SK-N-SH (cell line): ENCODE data around the gene TCF3. TPM values are rescaled to one million over a fixed set of nuclear protein-coding genes. Genes with fewer than 3 reads are reported as not detected.
A peak's percentile ranks its signal among the peaks of the same experiment; 100 is the strongest.

Source experiments
- CTCF ChIA-PET: fragments of 300-600, 350-600 bp; formaldehyde crosslinking; extraction: SDS; loops from one replicate; lab custom pipeline; 2021; lab: Yijun Ruan, JAX
- POLR2A ChIA-PET: fragments of 350-600 bp; sonication (Branson Sonifier 250); formaldehyde crosslinking; extraction: SDS; loops from one replicate; lab custom pipeline; 2020; ENCODE audit warnings: antibody characterized with exemption, inconsistent platforms; lab: Yijun Ruan, JAX
- DNase-seq: peaks from one replicate; pipeline ENCODE4 v3.0.0; 2012
- H2AFZ ChIP-seq: fragments of 200-600 bp; sonication (generic); 2 replicates; pipeline ENCODE4 v1.8.1; 2016; ENCODE audit warnings: antibody characterized with exemption, mild to moderate bottlenecking, low read depth
- H3F3A ChIP-seq: fragments of 200-600 bp; sonication (generic); replicated peaks from 2 replicates; pipeline ENCODE3; 2016; ENCODE audit warnings: antibody characterized with exemption, mild to moderate bottlenecking; ENCODE audit not compliant: insufficient read depth
- H3K27ac ChIP-seq, 2 experiments: fragments of 200-500 bp in 1 of 2; fragments of 200-600 bp in 1 of 2; sonication (Bioruptor generic) in 1 of 2; sonication (generic), shearing (Covaris generic) in 1 of 2; 2 replicates each; pipeline versions ENCODE4 v1.5.1 to v1.6.1; 2014 to 2016; ENCODE audit warnings: low read depth in 2 of 2, inconsistent platforms in 1 of 2, low read length in 1 of 2, mild to moderate bottlenecking in 1 of 2, mixed read lengths in 1 of 2
- H3K27me3 ChIP-seq: fragments of 200-600 bp; sonication (generic), shearing (Covaris generic); 2 replicates; pipeline ENCODE4 v1.6.1; 2016; ENCODE audit warnings: mixed run types; ENCODE audit not compliant: insufficient read depth
- H3K36me3 ChIP-seq, 2 experiments: fragments of 200-500 bp in 1 of 2; fragments of 200-600 bp in 1 of 2; sonication (Bioruptor generic) in 1 of 2; sonication (generic) in 1 of 2; replicated peaks in 1 of 2; 2 replicates each; pipeline versions ENCODE3 to v1.5.1; 2014 to 2016; ENCODE audit warnings: low read length in 1 of 2, mild to moderate bottlenecking in 1 of 2; ENCODE audit not compliant: insufficient read depth in 2 of 2, control insufficient read depth in 1 of 2
- H3K4me1 ChIP-seq, 2 experiments: fragments of 200-500 bp in 1 of 2; fragments of 200-600 bp in 1 of 2; sonication (Bioruptor generic) in 1 of 2; sonication (generic), shearing (Covaris generic) in 1 of 2; 2 replicates each; pipeline versions ENCODE4 v1.5.1 to v1.6.1; 2014 to 2016; ENCODE audit warnings: low read depth in 1 of 2, low read length in 1 of 2, mixed run types in 1 of 2; ENCODE audit not compliant: insufficient read depth in 2 of 2, control insufficient read depth in 1 of 2
- H3K4me2 ChIP-seq: fragments of 200-600 bp; sonication (generic), shearing (Covaris generic); 2 replicates; pipeline ENCODE4 v1.6.1; 2017; ENCODE audit warnings: mixed run types
- H3K4me3 ChIP-seq, 2 experiments: fragments of 200-500 bp in 1 of 2; fragments of 200-600 bp in 1 of 2; sonication (Bioruptor generic) in 1 of 2; sonication (generic), shearing (Covaris generic) in 1 of 2; 2 replicates each; pipeline versions ENCODE4 v1.5.1 to v1.8.1; 2014 to 2016; ENCODE audit warnings: low read depth in 2 of 2, inconsistent platforms in 1 of 2, low read length in 1 of 2, mild to moderate bottlenecking in 1 of 2, mixed read lengths in 1 of 2, moderate library complexity in 1 of 2
- H3K79me2 ChIP-seq: fragments of 200-600 bp; sonication (generic); 2 replicates; pipeline ENCODE4 v1.8.1; 2017; ENCODE audit warnings: mild to moderate bottlenecking; ENCODE audit not compliant: insufficient read depth
- H3K9ac ChIP-seq: fragments of 200-600 bp; sonication (generic); 2 replicates; pipeline ENCODE4 v1.6.1; 2017; ENCODE audit warnings: mixed run types
- H3K9me2 ChIP-seq: fragments of 200-600 bp; sonication (generic); 2 replicates; pipeline ENCODE4 v1.6.1; 2017; ENCODE audit warnings: mixed run types
- H3K9me3 ChIP-seq: fragments of 200-600 bp; sonication (generic); 2 replicates; pipeline ENCODE4 v1.6.1; 2017; ENCODE audit warnings: mixed run types, mild to moderate bottlenecking, moderate library complexity
- H4K20me1 ChIP-seq: fragments of 200-600 bp; sonication (generic); 2 replicates; pipeline ENCODE4 v1.6.1; 2017; ENCODE audit warnings: mild to moderate bottlenecking, mixed run types; ENCODE audit not compliant: insufficient read depth
- CHD2 ChIP-seq: fragments of 150-350 bp; IDR thresholded peaks from 2 replicates; pipeline ENCODE4 v1.6.1; 2018; ENCODE audit warnings: low read length; ENCODE audit not compliant: partially characterized antibody
- ELF1 ChIP-seq: IDR thresholded peaks from 2 replicates; pipeline ENCODE4 v1.4.0; 2012
- MAX ChIP-seq: IDR thresholded peaks from 2 replicates; pipeline ENCODE4 v1.4.0; 2012; ENCODE audit warnings: low read depth
- MEF2A ChIP-seq: IDR thresholded peaks from 2 replicates; pipeline ENCODE4 v1.4.0; 2012; ENCODE audit warnings: low read depth, borderline replicate concordance
- POLR2AphosphoS5 ChIP-seq: IDR thresholded peaks from 2 replicates; pipeline ENCODE4 v1.6.1; 2012; ENCODE audit warnings: low read depth, low read length
- RCOR1 ChIP-seq: fragments of 150-350 bp; IDR thresholded peaks from 2 replicates; pipeline ENCODE4 v1.6.1; 2017; ENCODE audit warnings: antibody characterized with exemption, low read length
- REST ChIP-seq: IDR thresholded peaks from 2 replicates; pipeline ENCODE4 v1.6.1; 2012; ENCODE audit warnings: mild to moderate bottlenecking, low read depth, low read length, moderate library complexity
- RFX5 ChIP-seq: IDR thresholded peaks from 2 replicates; pipeline ENCODE4 v1.6.1; 2012; ENCODE audit warnings: mild to moderate bottlenecking, improper control_type of control experiment, low read length
- SMC3 ChIP-seq: IDR thresholded peaks from 2 replicates; pipeline ENCODE4 v1.6.1; 2012; ENCODE audit warnings: low read depth, low read length, improper control_type of control experiment
- USF2 ChIP-seq: fragments of 150-350 bp; IDR thresholded peaks from 2 replicates; pipeline ENCODE4 v1.6.1; 2017; ENCODE audit warnings: antibody characterized with exemption, low read length, low read depth, borderline replicate concordance
- YY1 ChIP-seq: IDR thresholded peaks from 2 replicates; pipeline ENCODE4 v1.4.0; 2012; ENCODE audit warnings: low read depth, mild to moderate bottlenecking
- ZBTB33 ChIP-seq: IDR thresholded peaks from 2 replicates; pipeline ENCODE4 v1.4.0; 2012; ENCODE audit warnings: low read depth, borderline replicate concordance
- WGBS: methylation state at CpG from one replicate; pipeline ENCODE4 v1.1.6; 2017; ENCODE audit warnings: low lambda C conversion rate; 5-methylcytosine and 5-hydroxymethylcytosine counted together
- polyA plus RNA-seq, 3 experiments: library from polyadenylated mRNA; depleted of rRNA; stranded (reverse); fragments of >200 nt; gene quantifications; 2 replicates each; pipeline ENCODE4 v1.2.3, GENCODE V29; 2012

Gene TCF3
- polyA plus RNA-seq, 1 of the 3 experiments (the other 2 are of a cell fraction) = 104 TPM

- Histone ChIP-seq H3K9me2 (no peaks in the 10 kb centered on the region), H3K27ac (peak overlapping the region; percentile 59 to 60; a peak in 2 of 4 replicates), H3K79me2 (peaks cover 38% of the 10 kb centered on the region), H3K4me3 (peak overlapping the region; percentile 44 to 56; a peak in 3 of 4 replicates), H3K27me3 (no peaks in the 10 kb centered on the region), H3K9me3 (no peaks in the 10 kb centered on the region), H4K20me1 (peaks cover 26% of the 10 kb centered on the region), H3K36me3 (peaks cover 6 to 11% of the 10 kb centered on the region in 2 experiments), H3K4me1 (peaks cover 0 to 9% of the 10 kb centered on the region in 2 experiments; a peak in 2 of 4 replicates)
- CTCF ChIA-PET = interaction anchor here (1.5 to 2.4 kb wide), 2 partner anchors 11 to 18 kb away, joined by 4 to 13 read pairs; no protein-coding TSS in a partner anchor
- no peak for DNase-seq
- TF ChIP-seq MAX (peak; percentile 6; the same call in 1 of the 2 replicates), RFX5 (no peak)
- TF ChIP-seq, all 33 proteins: peak for 1
- Histone ChIP-seq H3K4me2 (peak overlapping the region; percentile 66), H3K9ac (peak overlapping the region; percentile 100; the same call in 1 of the 2 replicates), H3F3A (peaks cover 3% of the 10 kb centered on the region), H2AFZ (peak overlapping the region; percentile 98)
- 25% methylated on average over 18 of the region's 18 CpGs for WGBS
- POLR2A ChIA-PET = no interaction called here
Measured at GRCh38 chr19:1653300-1653628, 849 bp upstream of the TCF3 start.

GRCh38 chr19:1651568-1652291 lies 685 bp downstream of the TCF3 start:
- no peaks in the 10 kb centered on the region for H3K9me2 ChIP-seq
- POLR2A ChIA-PET = interaction anchor here (1.1 kb wide), 1 partner anchor 46 kb away, joined by 3 read pairs; the partner anchor contains the start of gene UQCR11
- 3% methylated on average over 30 of the region's 101 CpGs for WGBS

More at GRCh38 chr19:1651568-1652291, 685 bp downstream of the TCF3 start:
- peaks cover 38% of the 10 kb centered on the region for H4K20me1 ChIP-seq
- peak overlapping the region; percentile 83 to 91 for H3K4me3 ChIP-seq
- peak; percentile 82 for DNase-seq
- H3K9me3 ChIP-seq = no peaks in the 10 kb centered on the region
- H3K27me3 ChIP-seq = no peaks in the 10 kb centered on the region
- H3K27ac ChIP-seq = peak overlapping the region in 1 of 2 experiments; percentile 78; a peak in 3 of 4 replicates
- no peak overlapping the region for H2AFZ ChIP-seq
- H3F3A ChIP-seq = peaks cover 3% of the 10 kb centered on the region
- H3K36me3 ChIP-seq = peaks cover 6 to 24% of the 10 kb centered on the region in 2 experiments
- H3K9ac ChIP-seq = peak overlapping the region; percentile 84
- H3K4me2 ChIP-seq = peak overlapping the region; percentile 97
- H3K79me2 ChIP-seq = peaks cover 49% of the 10 kb centered on the region
- no peak for TF ChIP-seq RCOR1
- TF ChIP-seq REST = no peak
- TF ChIP-seq POLR2AphosphoS5 = no peak
- TF ChIP-seq USF2 = no peak
- TF ChIP-seq YY1 = no peak
- TF ChIP-seq MAX = no peak
- no peak for TF ChIP-seq MEF2A
- no peak for TF ChIP-seq CHD2
- no peak for TF ChIP-seq ZBTB33
- TF ChIP-seq SMC3 = no peak
- no peak for TF ChIP-seq ELF1
- TF ChIP-seq, all 33 proteins: peak for 0
- CTCF ChIA-PET = interaction anchor here (1.0 to 1.5 kb wide), 7 partner anchors 21 to 119 kb away, joined by 3 to 12 read pairs (median 5); partner anchors contain the start of gene UQCR11
- H3K4me1 ChIP-seq = peaks cover 0 to 9% of the 10 kb centered on the region in 2 experiments; a peak in 2 of 4 replicates
